K562 (cell line): ENCODE results near the gene SLAIN2. TPM values are rescaled to one million over a fixed set of nuclear protein-coding genes. Genes with fewer than 3 reads are reported as not detected.
"Not testable (repeated sequence)": the region's sequence is repeated elsewhere in the genome, so short reads cannot be mapped to it uniquely, and the experiment has no call there.

Experiments used
- ATAC-seq: fragments of 200-7000 bp; cut with Tn5 transposase; 3 replicates; pipeline ENCODE4 v1.9.1; 2020; ENCODE audit warnings: moderate library complexity
- BruUV-seq: library from RNA; stranded (reverse); fragments of 400-500 nt; replicated peaks from 2 replicates; lab custom pipeline; 2021; lab: Mats Ljungman, UMichigan
- CTCF ChIA-PET: fragments of 300-600 bp; formaldehyde crosslinking; extraction: SDS; loops from one replicate; lab custom pipeline; 2021; ENCODE audit warnings: low intra/inter-chr PET ratio; lab: Yijun Ruan, JAX
- POLR2A ChIA-PET: fragments of 300-600, 350-650 bp; sonication (Branson Sonifier 250); formaldehyde crosslinking; extraction: SDS; loops from one replicate; lab custom pipeline; 2021; ENCODE audit warnings: antibody characterized with exemption, inconsistent platforms; lab: Yijun Ruan, JAX
- DNase-seq, 4 experiments: peaks; one replicate each; pipeline versions ENCODE4 v3.0.0 to v3.0.0-alpha.2; 2011 to 2018; ENCODE audit warnings: low spot score in 3 of 4, mixed read lengths in 3 of 4; ENCODE audit errors: extremely low read depth in 1 of 4
- FAIRE-seq: peaks from 2 replicates; lab custom pipeline; 2011; peaks lifted over from hg19 to GRCh38; lab: Jason Lieb, UNC
- H2AFZ ChIP-seq: 2 replicates; pipeline ENCODE4 v1.6.0; 2011; ENCODE audit warnings: low read depth, low read length, control low read depth, inconsistent platforms
- H3K27ac ChIP-seq: fragments of 200-600 bp; 3 replicates; pipeline ENCODE4 v1.8.0; 2011; ENCODE audit warnings: low read depth, mild to moderate bottlenecking, control low read depth, inconsistent platforms, low read length, moderate library complexity, mixed read lengths; ENCODE audit errors: extremely low read depth
- H3K27me3 ChIP-seq, 2 experiments: fragments of 300-600 bp in 1 of 2; 2 replicates in 1 of 2; 3 replicates in 1 of 2; pipeline versions ENCODE4 v1.6.0 to v1.8.0; 2011; ENCODE audit warnings: inconsistent platforms in 2 of 2, low read length in 2 of 2, mild to moderate bottlenecking in 1 of 2, mixed read lengths in 1 of 2, moderate library complexity in 1 of 2; ENCODE audit not compliant: control insufficient read depth in 2 of 2, insufficient read depth in 2 of 2
- H3K36me3 ChIP-seq: fragments of 300-600 bp; 3 replicates; pipeline ENCODE4 v1.8.0; 2011; ENCODE audit warnings: mild to moderate bottlenecking, low read length, inconsistent platforms; ENCODE audit not compliant: control insufficient read depth, insufficient read depth
- H3K4me1 ChIP-seq, 2 experiments: fragments of 200-600 bp in 1 of 2; replicated peaks in 1 of 2; 2 replicates in 1 of 2; 3 replicates in 1 of 2; pipeline versions ENCODE4 v1.5.1 to v1.8.0; 2011; ENCODE audit warnings: inconsistent platforms in 2 of 2, low read length in 2 of 2, mild to moderate bottlenecking in 1 of 2, mixed read lengths in 1 of 2, moderate library complexity in 1 of 2; ENCODE audit not compliant: control insufficient read depth in 2 of 2, insufficient read depth in 2 of 2
- H3K4me2 ChIP-seq: 2 replicates; pipeline ENCODE4 v1.6.1; 2011; ENCODE audit warnings: low read length, control low read depth, inconsistent platforms, mixed read lengths; ENCODE audit not compliant: insufficient read depth
- H3K4me3 ChIP-seq: fragments of 200-600 bp; sonication (generic), shearing (Covaris generic); 2 replicates; pipeline ENCODE4 v1.5.1; 2016; ENCODE audit warnings: control low read depth, inconsistent platforms
- H3K79me2 ChIP-seq: fragments of 200-600 bp; 3 replicates; pipeline ENCODE4 v1.8.0; 2011; ENCODE audit warnings: low read length, inconsistent platforms; ENCODE audit not compliant: control insufficient read depth, insufficient read depth
- H3K9ac ChIP-seq, 2 experiments: 2 replicates each; pipeline versions ENCODE4 v1.6.0 to v1.6.1; 2011; ENCODE audit warnings: low read depth in 2 of 2, low read length in 2 of 2, control low read depth in 1 of 2, inconsistent platforms in 1 of 2, mild to moderate bottlenecking in 1 of 2, mixed read lengths in 1 of 2; ENCODE audit not compliant: insufficient read depth in 1 of 2
- H3K9me1 ChIP-seq: one replicate; pipeline ENCODE4 v1.6.0; 2011; ENCODE audit warnings: inconsistent platforms, mild to moderate bottlenecking, low read length, moderate library complexity; ENCODE audit not compliant: control insufficient read depth, insufficient read depth
- H3K9me3 ChIP-seq: replicated peaks from 2 replicates; pipeline ENCODE4 v1.5.1; 2011; ENCODE audit warnings: low read depth, low read length, inconsistent platforms; ENCODE audit not compliant: control insufficient read depth, insufficient read depth
- H4K20me1 ChIP-seq: replicated peaks from 2 replicates; pipeline ENCODE4 v1.6.1; 2011; ENCODE audit warnings: low read length, inconsistent platforms, mixed read lengths; ENCODE audit not compliant: control insufficient read depth, insufficient read depth
- NCOA1 ChIP-seq: fragments of 450-650 bp; IDR thresholded peaks from 2 replicates; pipeline ENCODE4 v1.6.1; 2016; ENCODE audit warnings: low read depth
- TAF7 ChIP-seq: fragments of 450-650 bp; IDR thresholded peaks from 2 replicates; pipeline ENCODE4 v1.6.1; 2016; ENCODE audit warnings: missing genetic modification characterization, missing compliant biosample characterization
- ZFP36 ChIP-seq: fragments of 150-350 bp; IDR thresholded peaks from 2 replicates; pipeline ENCODE4 v1.6.1; 2018; ENCODE audit warnings: low read length, low read depth; ENCODE audit not compliant: partially characterized antibody
- ZNF224 ChIP-seq: sonication (generic); formaldehyde crosslinking; IDR thresholded peaks from 2 replicates; pipeline ENCODE4 v1.8.0; 2022; ENCODE audit warnings: mild to moderate bottlenecking, missing genetic modification reagents
- WGBS: fragments of 100-300 bp; shearing (Covaris generic); methylation state at CpG from one replicate; pipeline ENCODE4 v1.1.6; 2016; ENCODE audit warnings: low coverage, mixed read lengths; ENCODE audit not compliant: insufficient coverage; ENCODE audit errors: missing lambda C conversion rate; 5-methylcytosine and 5-hydroxymethylcytosine counted together
- in situ Hi-C: fragments of 300-500 bp; cut with MboI; formaldehyde crosslinking; loops from 4 replicates; pipeline ENCODE4 v1.15.0; 2018; ENCODE audit warnings: inconsistent platforms, mixed read lengths
- intact Hi-C: fragments of 100-400 bp; cut with micrococcal nuclease; formaldehyde crosslinking; loops from 2 replicates; pipeline ENCODE4 v1.14.2; 2022
- polyA plus RNA-seq, 8 experiments: library from polyadenylated mRNA; depleted of rRNA in 4 of 8; stranded (reverse) in 5 of 8; unstranded in 3 of 8; fragments of >200 nt; fragmentation: Nextera tagmentation in 2 of 8; fragmentation: Illumina TruSeq in 1 of 8; extraction: Ambion mirVana in 2 of 8; extraction: Trizol in 1 of 8; gene quantifications; 2 replicates each; pipeline versions ENCODE4 v1.2.1 to v1.2.3, GENCODE V29; 2011 to 2014; ENCODE audit warnings: inconsistent platforms in 1 of 8, missing spikeins in 1 of 8
- total RNA-seq, 7 experiments: library from RNA; depleted of rRNA in 6 of 7; stranded (reverse); fragments of >200 nt in 6 of 7; fragmentation: Illumina TruSeq in 2 of 7; extraction: Trizol in 2 of 7; gene quantifications; 2 replicates each; pipeline versions ENCODE4 v1.2.1 to v1.2.3, GENCODE V29; 2011 to 2021; ENCODE audit warnings: low replicate concordance in 1 of 7
- TF ChIP-seq, protein P1 (sequence below): fragments of 450-650 bp; IDR thresholded peaks from 2 replicates; pipeline ENCODE4 v1.6.1; 2016; ENCODE audit warnings: mild to moderate bottlenecking

The SLAIN2 gene
- total and polyA plus RNA-seq, 9 of the 15 experiments (the other 6 are each of a cell fraction or from before 2014, with no cell fraction given): 3.5 to 116 (median 35.0) TPM

- TF ChIP-seq, protein P1, sequence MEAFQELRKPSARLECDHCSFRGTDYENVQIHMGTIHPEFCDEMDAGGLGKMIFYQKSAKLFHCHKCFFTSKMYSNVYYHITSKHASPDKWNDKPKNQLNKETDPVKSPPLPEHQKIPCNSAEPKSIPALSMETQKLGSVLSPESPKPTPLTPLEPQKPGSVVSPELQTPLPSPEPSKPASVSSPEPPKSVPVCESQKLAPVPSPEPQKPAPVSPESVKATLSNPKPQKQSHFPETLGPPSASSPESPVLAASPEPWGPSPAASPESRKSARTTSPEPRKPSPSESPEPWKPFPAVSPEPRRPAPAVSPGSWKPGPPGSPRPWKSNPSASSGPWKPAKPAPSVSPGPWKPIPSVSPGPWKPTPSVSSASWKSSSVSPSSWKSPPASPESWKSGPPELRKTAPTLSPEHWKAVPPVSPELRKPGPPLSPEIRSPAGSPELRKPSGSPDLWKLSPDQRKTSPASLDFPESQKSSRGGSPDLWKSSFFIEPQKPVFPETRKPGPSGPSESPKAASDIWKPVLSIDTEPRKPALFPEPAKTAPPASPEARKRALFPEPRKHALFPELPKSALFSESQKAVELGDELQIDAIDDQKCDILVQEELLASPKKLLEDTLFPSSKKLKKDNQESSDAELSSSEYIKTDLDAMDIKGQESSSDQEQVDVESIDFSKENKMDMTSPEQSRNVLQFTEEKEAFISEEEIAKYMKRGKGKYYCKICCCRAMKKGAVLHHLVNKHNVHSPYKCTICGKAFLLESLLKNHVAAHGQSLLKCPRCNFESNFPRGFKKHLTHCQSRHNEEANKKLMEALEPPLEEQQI: no peak
- no peak for TF ChIP-seq NCOA1
- no peak for TF ChIP-seq ZNF224 (CRISPR knock-in tag)
- no peak for TF ChIP-seq ZFP36
- no peak for TF ChIP-seq TAF7
Measured at GRCh38 chr4:48450740-48451139, 109.4 kb downstream of the SLAIN2 start (continued).

GRCh38 chr4:48451656-48452055, 110.3 kb downstream of the SLAIN2 start:
- BruUV-seq, H3K27me3 ChIP-seq, H3K9me3 ChIP-seq, FAIRE-seq, H3K4me3 ChIP-seq, H3K4me1 ChIP-seq, H3K4me2 ChIP-seq, in situ Hi-C loops, POLR2A ChIA-PET, ATAC-seq, H3K79me2 ChIP-seq, H4K20me1 ChIP-seq, H3K36me3 ChIP-seq, H3K9ac ChIP-seq, H3K9me1 ChIP-seq, DNase-seq, H2AFZ ChIP-seq, H3K27ac ChIP-seq, intact Hi-C loops, CTCF ChIA-PET: not testable (repeated sequence)
- 44% methylated on average over 3 of the region's 3 CpGs for WGBS
